Left ventricle myocardium superior (tissue), 1 donor: ENCODE data around the gene AGK. TPM values are rescaled to one million over a fixed set of nuclear protein-coding genes. Genes with fewer than 3 reads are reported as not detected.
"Not testable (repeated sequence)": the region's sequence is repeated elsewhere in the genome, so short reads cannot be mapped to it uniquely, and the experiment has no call there.

Experiments
- ATAC-seq: fragments of 200-7000 bp; cut with Tn5 transposase; one replicate; pipeline ENCODE4 v1.9.1; 2020; ENCODE audit warnings: mild to moderate bottlenecking, moderate library complexity
- DNase-seq: peaks from one replicate; pipeline ENCODE4 v3.0.0-alpha.2; 2020
- intact Hi-C: fragments of 100-400 bp; cut with micrococcal nuclease; formaldehyde crosslinking; loops from one replicate; pipeline ENCODE4 v1.11.0; 2022
- total RNA-seq: library from RNA; stranded (reverse); fragmentation: NEBNext Ultra II Directional; extraction: Animal tissue kit (Norgen Biotek cat#: 25700); gene quantifications from one replicate; pipeline ENCODE4 v1.2.1, GENCODE V29; 2021
- donor health status: DM: no; HTN: yes; CAD: no; lungs with severe emphysema.

Gene AGK
- total RNA-seq, 1 donor from 2014 or later = 37.7 TPM

DNA sequence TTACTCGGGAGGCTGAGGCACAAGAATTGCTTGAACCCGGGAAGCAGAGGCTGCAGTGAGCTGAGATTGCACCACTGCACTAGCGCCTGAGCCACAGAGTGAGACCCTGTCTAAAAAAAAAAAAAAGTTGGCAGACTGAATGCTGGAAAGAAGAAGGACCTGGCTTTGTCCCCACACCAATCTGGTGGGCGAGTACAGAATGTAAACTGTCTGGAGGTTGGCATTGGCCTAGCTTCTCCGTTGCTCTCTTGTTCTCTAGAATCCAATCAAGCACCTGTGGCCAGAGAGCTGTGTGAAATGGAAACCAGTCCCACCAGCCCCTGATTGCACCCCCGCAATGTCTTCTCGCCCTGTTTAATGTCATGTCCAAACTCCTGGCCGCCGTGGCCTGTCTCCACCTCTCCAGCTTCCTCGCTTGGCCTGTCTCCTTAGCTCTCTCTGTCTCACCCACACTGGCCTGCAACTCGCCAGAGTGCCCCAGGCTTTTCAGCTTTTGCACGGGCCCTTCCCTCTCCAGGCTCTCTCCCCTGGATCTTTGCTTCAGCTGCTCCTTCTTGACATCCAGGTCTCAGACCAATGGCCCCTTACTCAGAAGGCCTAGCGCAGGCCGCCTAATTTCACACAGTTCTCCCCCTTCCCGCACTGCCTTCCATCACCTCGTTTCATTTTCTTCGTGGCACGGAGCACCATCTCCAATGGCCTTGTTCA lies 670 bp upstream of the AGK start:
- intact Hi-C loops = no loop called here
- ATAC-seq = peak; percentile 54
- DNase-seq = peak; percentile 37

DNA sequence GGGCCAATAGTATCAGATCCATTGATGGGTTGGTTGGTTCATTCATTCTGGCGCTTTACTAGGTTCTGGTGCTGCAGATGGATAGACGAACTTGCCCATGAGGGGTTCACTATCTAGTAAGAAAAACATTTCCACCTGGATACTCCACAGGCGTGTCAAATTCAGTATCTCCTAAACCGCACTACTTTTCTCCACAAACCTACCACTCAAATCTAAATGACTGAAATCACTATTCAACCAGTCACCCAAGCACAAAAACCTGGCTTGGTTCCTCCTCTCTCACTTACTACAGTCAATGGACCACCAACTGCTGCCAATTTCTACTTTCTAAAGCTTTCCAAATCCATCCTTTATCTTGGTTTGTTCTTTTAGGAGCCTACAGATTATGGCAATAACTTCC lies 572 bp downstream of the AGK start:
- ATAC-seq (no peak), DNase-seq (no peak)
- intact Hi-C loops = no loop called here

DNA sequence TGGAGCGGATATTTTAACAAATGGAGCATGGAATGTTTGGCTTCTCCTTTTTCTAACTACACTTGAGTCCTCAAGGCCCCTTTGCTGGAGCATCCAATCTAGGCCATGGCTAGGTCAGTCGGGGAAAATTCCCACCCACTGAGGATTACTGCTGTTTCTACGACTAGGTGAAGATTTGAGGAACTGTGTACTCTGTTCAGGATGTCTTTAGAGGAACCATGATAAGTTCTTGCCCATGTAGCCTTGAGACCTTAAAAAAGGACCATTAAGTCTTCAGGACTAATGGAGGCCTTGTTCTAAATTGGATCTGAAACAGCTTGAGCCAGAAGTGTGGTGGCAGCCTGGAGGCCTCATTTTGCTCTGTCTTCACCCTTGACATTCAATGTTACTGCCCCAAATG lies 6.2 kb downstream of the AGK start:
- no peak for ATAC-seq
- intact Hi-C loops = no loop called here
- no peak for DNase-seq

DNA sequence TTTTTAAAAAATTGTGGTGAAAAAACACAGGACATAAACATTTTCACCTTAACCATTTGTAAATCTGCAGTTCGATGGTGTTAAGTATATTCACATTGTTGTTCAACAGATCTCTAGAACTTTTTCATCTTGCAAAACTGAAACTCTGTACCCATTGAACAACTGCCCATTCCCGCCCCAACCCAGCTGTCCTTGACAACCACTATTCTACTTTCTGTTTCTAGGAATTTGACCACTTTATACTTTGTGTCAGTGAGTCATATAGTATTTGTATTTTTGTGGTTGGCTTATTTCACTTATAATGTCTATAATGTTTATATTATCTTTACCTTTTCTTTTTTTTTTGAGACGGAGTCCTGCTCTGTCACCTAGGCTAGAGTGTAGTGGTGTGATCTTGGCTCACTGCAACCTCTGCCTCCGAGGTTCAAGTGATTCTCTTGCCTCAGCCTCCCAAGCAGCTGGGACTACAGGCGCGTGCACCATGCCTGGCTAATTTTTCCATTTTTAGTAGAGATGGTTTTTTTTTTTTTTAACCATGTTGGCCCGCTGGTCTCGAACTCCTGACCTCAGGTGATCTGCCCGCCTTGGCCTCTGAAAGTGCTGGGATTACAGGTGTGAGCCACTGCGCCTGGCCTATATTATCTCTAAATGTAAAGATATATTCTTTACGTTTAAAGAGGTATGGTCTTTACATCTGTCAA lies 6.8 kb downstream of the AGK start:
- not testable (repeated sequence) for ATAC-seq

DNA sequence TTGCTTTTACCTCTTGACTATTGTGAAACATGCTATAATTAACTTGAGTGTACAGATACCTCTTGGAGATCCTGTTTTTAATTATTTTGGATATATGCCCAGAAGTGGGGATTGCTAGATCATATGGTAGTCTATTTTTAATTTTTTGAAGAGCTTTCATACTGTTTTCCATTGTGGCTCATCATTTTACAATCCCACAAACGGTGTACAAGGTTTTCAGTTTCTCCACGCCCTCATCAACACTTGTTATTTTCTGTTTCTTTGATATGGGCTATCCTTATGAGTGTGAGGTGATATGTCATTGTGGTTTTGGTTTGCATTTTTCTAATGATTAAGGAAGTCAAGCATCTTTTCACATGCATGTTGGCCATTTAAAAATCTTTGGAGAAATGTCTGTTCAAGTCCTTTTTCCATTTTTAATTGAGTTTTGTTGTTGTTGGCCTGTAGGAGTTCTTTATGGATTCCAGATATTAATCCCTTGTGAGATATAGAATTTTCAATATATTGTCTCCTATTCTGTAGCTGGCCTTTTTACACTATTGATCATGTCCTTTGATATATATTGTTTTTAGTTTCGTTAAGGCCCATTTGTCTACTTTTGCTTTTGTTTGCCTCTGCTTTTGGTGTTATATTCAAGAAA lies 7.5 kb downstream of the AGK start:
- ATAC-seq = peak; percentile 76
- no peak for DNase-seq
- intact Hi-C loops = no loop called here

More for the DNA sequence above, 6.8 kb downstream of the AGK start:
- intact Hi-C loops, DNase-seq: not testable (repeated sequence)

DNA sequence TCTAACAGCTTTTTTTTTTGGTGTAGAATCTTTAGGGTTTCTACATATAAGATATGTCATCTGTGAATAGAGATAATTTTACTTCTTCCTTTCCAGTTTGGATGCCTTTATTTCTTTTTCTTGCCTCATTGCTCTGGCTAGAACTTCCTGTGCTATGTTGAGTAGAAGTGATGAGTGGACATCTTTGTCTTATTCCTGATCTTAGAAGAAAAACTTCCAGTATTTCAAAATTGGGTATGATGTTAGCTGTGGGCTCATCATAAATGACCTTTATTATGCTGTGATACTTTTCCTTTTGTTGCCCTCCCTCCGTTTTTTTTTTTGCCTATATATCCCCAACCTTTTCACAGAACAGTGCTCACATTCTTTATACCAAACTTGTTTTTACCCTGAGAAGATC lies 8.8 kb downstream of the AGK start:
- no peak for ATAC-seq
- intact Hi-C loops = no loop called here
- no peak for DNase-seq

DNA sequence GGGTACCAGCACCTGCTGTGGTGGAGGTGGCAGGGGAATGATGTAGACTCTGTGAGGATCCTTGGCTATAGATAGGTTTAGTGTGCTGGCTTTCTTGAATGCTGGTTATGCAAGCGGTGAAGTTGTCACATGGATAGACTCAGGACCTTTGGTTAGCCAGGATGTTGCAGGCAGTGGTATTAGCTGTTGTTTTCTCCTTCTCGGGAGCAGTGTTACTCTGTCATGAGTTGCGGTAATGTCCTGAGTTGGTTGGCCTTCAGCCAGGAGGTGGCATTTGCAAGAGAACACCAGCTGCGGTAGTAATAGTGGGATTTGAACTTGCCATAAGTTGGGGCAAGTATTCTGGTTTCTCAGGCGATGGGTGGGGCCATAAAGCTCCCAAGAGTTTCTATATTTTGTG lies 10.8 kb downstream of the AGK start:
- intact Hi-C loops = no loop called here
- ATAC-seq (peak; percentile 19), DNase-seq (no peak)

DNA sequence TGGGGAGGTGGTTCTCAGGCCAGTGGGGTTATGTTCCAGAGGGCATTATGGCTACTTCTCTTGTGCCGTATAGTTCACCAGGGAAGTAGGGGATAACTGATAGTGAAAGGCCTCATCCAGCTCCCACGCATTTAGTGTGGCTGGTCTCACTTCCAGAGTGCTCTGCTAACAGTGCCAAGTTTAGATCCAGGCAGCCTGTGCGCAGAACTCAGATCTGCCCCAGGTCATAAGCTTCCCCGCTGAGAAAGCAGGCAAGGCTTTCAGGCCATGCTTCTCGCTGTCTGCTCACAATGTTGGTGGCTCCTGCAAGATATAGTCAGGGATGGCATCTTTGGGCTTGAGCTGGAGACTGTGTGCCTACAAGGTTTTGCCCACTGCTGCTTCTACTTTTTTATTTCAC lies 11.3 kb downstream of the AGK start:
- intact Hi-C loops = no loop called here
- peak; percentile 83 for ATAC-seq
- DNase-seq = peak; percentile 41

DNA sequence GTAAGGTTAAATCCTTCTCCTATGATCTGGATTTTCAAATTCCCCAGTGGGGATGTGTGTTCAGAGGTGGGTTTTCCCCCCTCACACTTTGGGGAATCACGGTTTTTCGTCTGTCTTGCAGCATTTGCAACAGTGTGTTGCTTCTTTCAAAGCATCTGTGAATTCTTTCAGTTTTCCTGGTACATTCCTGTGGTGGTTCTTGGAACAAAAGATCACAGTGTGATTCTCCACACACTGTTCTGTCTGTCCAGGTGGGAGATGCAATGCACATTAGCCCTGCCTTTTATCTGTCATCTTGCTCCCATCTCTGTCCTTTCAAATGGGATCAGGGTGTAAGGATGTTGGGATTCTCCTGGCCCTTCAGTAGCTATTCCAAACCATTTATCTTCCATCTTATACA lies 11.8 kb downstream of the AGK start:
- no peak for ATAC-seq
- intact Hi-C loops = no loop called here
- no peak for DNase-seq

DNA sequence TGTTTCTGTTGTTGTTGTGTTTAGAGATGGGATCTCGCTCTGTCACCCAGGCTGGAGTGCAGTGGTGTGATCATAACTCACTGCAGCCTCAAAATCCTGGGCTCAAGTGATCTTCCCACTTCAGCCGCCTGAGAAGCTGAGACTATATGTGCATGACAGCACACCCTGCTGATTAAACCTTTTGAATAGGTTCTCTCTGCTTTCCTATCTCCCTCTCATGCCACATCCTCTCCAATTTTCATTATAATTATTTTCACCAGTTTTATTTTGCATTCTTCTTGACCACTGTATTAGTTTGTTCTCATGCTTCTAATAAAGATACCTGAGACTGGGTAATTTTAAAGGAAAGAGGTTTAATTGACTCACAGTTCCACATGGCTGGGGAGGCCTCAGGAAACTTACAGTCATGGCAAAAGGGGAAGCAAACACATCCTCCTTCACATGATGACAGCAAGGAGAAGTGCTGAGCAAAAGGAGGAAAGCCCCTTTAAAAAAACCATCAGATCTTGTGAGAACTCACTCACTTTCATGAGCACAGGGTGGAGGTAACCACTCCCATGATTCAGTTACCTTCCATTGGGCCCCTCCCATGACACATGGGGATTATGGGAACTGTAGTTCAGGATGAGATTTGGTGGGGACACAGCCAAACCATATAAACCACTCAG lies 12.9 kb downstream of the AGK start:
- ATAC-seq (no peak), DNase-seq (no peak)
- intact Hi-C loops = no loop called here

DNA sequence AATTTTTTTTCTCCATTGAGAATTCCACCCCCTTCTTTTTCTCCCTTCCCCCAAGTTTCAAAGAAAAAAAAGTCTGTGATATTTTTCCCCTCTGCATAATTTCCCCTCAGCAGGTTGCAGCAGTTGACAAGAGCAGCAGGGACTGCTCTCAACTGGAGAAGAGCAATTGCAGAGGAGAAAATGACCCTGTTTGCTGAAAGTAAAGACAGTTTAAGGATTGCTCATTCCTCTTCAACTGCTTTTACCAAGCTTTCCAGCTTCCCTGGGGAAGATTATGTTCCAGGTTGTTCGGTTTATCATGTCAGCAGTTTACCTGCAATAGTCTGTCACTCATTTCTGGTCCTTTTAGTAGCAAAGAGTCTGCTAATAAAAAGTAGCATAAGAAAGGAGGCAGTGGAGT lies 16.2 kb downstream of the AGK start:
- intact Hi-C loops = no loop called here
- DNase-seq (no peak), ATAC-seq (no peak)

DNA sequence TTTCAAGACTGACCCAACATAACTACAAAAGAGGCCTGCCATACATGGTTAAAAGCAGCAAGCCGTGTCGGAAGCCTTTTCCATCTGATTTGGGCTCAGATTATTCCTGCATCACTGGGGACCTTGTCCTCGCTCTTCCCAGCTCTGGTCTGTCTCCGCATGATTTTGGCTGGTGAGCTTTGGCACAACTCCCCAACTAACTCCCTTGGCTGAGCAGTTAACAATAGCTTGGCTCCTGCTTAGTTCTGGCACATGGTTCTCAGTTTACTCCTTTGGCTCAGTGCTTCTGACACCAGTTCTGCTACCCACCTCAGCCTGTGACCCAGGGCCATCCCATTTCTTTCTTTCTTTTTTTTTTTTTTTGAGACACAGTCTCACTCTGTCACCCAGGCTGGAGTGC lies 17.0 kb downstream of the AGK start:
- ATAC-seq (peak; percentile 93), DNase-seq (no peak)
- intact Hi-C loops = no loop called here

DNA sequence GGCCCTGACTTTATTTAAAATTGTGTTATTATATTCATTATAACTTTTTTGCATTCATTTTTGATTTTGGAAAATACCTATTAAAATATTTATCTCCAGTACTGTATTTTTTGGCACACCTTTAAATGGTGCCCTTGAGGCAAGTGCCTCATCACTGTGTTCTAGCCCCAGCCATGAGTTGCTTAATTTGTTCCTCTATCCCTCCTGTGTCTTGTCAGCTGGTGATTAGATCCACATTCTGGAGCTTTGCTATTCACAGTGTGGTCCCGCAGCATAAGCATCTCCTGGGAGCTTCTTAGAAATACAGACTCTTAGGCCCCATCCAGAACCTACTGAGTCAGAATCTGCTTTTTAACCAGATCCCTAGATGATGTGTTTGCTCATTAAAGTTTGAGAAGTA lies 19.8 kb downstream of the AGK start:
- DNase-seq (no peak), ATAC-seq (peak; percentile 58)
- intact Hi-C loops = no loop called here

DNA sequence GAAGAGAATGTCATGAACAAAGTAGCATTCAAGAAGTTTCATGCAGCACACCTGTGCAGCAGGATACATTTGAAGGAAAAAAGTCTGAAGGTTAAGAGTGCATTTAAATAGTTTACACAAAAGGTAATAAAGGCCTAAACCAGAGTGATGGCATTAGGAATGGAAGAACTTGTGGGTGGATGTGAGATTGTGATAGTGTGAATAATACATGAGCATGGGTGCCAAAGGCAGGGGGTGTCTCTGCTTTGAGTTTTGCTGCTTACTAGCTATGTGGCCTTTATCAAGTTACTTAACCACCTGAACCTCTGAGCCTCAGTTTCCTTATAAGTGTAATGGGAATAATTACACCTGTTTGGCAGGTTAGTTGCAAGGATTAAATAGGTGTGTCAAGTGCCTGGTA lies 21.0 kb downstream of the AGK start:
- ATAC-seq = no peak

DNA sequence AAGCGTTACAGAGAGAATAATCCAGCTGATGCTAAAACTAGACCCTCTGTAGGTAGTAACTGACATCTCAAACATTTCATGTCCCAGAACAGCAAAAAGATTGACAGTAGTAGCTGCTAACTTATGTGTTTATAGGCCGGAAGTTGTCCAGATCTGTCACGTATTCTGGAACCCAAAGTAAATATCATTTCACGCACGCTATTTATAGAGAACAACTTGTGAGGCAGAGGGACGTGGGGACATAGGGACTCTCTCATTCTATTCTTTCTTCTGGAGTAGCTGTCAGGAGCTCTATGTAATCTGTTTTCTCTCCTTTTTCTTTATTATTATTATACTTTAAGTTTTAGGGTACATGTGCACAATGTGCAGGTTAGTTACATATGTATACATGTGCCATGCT lies 22.3 kb downstream of the AGK start:
- intact Hi-C loops = no loop called here
- DNase-seq (no peak), ATAC-seq (peak; percentile 78)

More for the DNA sequence above, 21.0 kb downstream of the AGK start:
- no peak for DNase-seq
- intact Hi-C loops = no loop called here

DNA sequence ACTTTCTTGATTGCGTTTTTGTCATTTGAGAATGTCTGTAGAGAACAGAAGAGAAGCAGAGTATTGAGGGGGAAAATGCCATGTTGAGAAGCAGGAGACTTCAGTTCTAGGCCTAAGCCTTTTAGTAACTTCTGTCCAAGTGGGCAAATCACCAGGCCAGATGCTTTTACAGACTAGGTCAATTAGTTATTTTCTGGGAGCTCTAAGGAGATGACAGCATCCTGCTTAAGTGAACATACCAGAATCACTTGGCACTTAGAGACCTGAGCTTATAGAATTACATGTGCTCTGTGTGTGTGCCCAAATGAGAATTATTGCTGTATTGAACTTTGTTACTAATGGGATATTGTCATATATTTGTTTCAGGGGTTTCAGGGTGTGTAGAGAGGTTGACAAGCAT lies 24.0 kb downstream of the AGK start:
- no peak for ATAC-seq
- no peak for DNase-seq
- intact Hi-C loops = no loop called here

DNA sequence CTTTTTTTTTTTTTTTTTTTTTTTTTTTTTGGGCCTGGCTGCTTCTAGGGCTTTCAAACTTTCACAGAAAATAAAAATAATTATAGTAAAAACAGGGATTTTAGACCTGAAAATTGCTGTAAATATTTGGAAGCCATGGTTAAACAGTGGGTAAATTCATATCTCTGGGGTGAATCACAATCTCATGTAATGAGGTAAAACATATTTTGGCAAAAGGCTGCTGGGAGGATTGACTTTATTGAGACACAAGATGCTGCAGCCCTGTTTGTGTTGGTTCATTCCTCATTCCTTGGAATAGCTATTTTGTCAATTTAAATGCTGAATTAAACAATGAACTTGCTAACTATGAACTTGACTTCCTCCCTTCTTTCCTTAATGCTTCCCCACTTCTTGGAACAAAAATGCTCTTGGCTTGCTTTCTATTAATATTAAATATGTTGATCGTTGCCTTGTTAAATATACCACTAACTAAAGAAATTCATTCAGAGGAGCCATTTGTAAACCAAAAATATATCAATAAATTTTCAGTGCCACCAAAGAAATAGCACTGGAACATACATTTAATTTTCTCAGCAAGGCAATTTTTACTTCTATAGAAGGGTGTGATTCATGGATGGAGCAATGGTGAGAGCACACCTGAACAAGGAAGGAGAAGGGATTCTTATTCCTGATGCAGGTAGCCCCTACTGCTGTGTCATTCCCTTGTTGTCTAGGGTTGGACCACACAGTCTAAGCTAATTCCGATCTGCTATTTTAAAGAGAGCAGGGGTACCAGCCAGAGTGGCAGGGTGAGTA lies 24.6 kb downstream of the AGK start:
- intact Hi-C loops = no loop called here
- DNase-seq = no peak
- ATAC-seq = no peak

DNA sequence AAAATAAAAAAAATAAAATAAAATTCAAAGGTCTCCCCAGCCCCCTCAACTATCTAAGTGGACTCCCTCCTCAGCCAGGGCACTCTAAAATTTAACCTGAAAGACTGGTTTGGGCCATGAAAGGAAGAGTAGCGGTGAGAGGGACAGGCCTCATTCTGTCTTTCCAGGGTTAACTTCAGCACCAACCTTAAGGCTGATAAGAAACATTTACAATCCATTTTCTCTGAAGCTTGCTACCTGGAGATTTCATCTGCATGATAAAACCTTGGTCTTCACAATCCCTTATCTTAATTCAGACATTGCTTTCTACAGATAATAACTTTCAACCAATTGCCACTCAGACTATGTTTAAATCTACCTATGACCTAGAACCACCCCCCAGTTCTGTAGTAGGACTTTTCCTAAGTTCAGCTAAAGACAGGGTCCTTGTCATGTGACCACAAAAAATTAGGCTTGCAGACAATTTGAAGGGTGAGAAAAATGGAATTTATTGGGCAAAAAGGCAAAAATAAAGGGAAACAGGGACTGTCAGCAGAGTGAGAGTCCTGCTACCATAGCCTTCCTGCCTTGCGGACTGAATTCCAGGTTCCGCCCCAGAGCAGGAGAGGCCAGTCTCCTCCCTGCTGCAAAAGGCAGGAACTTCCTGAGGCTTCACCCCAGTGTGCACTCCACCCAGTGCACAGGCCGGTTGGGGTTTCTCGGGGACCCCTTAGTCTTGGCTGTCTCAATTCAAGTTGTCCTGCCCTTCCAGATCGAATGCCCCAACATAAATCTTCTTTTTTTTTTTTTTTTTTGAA lies 26.0 kb downstream of the AGK start:
- ATAC-seq (no peak), DNase-seq (no peak)
- intact Hi-C loops = no loop called here
